ENCODE measurements around the gene DISC1. TPM values are rescaled to one million over a fixed set of nuclear protein-coding genes. Genes with fewer than 3 reads are reported as not detected.
"Not testable (repeated sequence)": the region's sequence is repeated elsewhere in the genome, so short reads cannot be mapped to it uniquely, and the experiment has no call there.

Gene DISC1
- total RNA-seq, 1 experiment from 2014 or later = 2.8 TPM

GRCh38 chr1:231952154-231952553, 325.6 kb downstream of the DISC1 start:
- H3K36me3 ChIP-seq = no peaks in the 10 kb centered on the region
- no peak overlapping the region for H3K4me3 ChIP-seq
- H3K9me3 ChIP-seq = 0 out of 2 replicates have a peak, but pooled peaks cover 3% of the 10 kb centered on the region
- H3K27me3 ChIP-seq = no peaks in the 10 kb centered on the region
- DNase-seq = no peak

GRCh38 chr1:231953660-231954059, 327.1 kb downstream of the DISC1 start:
- H3K27me3 ChIP-seq = no peaks in the 10 kb centered on the region
- no peak for DNase-seq
- H3K4me3 ChIP-seq = no peak overlapping the region
- 0 out of 2 replicates have a peak, but pooled peaks cover 3% of the 10 kb centered on the region for H3K9me3 ChIP-seq
- H3K36me3 ChIP-seq = no peaks in the 10 kb centered on the region

- no peaks in the 10 kb centered on the region for H3K36me3 ChIP-seq
- no peaks in the 10 kb centered on the region for H3K27me3 ChIP-seq
- DNase-seq = no peak
- H3K4me3 ChIP-seq = no peak overlapping the region
- H3K9me3 ChIP-seq = 0 out of 2 replicates have a peak, but pooled peaks cover 3% of the 10 kb centered on the region
Measured at GRCh38 chr1:231954751-231955150, 328.2 kb downstream of the DISC1 start.

- no peak for DNase-seq
- Histone ChIP-seq H3K27me3 (no peaks in the 10 kb centered on the region), H3K36me3 (no peaks in the 10 kb centered on the region), H3K9me3 (no peaks in the 10 kb centered on the region), H3K4me3 (no peak overlapping the region)
Measured at GRCh38 chr1:231957359-231957758, 330.8 kb downstream of the DISC1 start.

- H3K9me3 ChIP-seq = no peaks in the 10 kb centered on the region
- no peaks in the 10 kb centered on the region for H3K27me3 ChIP-seq
- no peak overlapping the region for H3K4me3 ChIP-seq
- DNase-seq = no peak
- H3K36me3 ChIP-seq = no peaks in the 10 kb centered on the region
Measured at GRCh38 chr1:231958448-231958847, 331.9 kb downstream of the DISC1 start.

- DNase-seq = no peak
Measured at GRCh38 chr1:231959225-231959884, 332.8 kb downstream of the DISC1 start.

GRCh38 chr1:231961801-231962200, 335.2 kb downstream of the DISC1 start:
- H3K36me3 ChIP-seq, DNase-seq, H3K4me3 ChIP-seq, H3K27me3 ChIP-seq, H3K9me3 ChIP-seq: not testable (repeated sequence)

More at GRCh38 chr1:231959225-231959884, 332.8 kb downstream of the DISC1 start:
- Histone ChIP-seq H3K27me3 (no peaks in the 10 kb centered on the region), H3K9me3 (no peaks in the 10 kb centered on the region), H3K4me3 (no peak overlapping the region), H3K36me3 (no peaks in the 10 kb centered on the region)

- DNase-seq = no peak
- Histone ChIP-seq H3K27me3 (no peaks in the 10 kb centered on the region), H3K9me3 (no peaks in the 10 kb centered on the region), H3K4me3 (no peak overlapping the region), H3K36me3 (no peaks in the 10 kb centered on the region)
Measured at GRCh38 chr1:231962636-231963035, 336.0 kb downstream of the DISC1 start.

GRCh38 chr1:231964241-231964640, 337.7 kb downstream of the DISC1 start:
- no peaks in the 10 kb centered on the region for H3K36me3 ChIP-seq
- no peaks in the 10 kb centered on the region for H3K9me3 ChIP-seq
- DNase-seq = no peak
- H3K4me3 ChIP-seq = no peak overlapping the region
- no peaks in the 10 kb centered on the region for H3K27me3 ChIP-seq

GRCh38 chr1:231964961-231965360, 338.4 kb downstream of the DISC1 start:
- no peaks in the 10 kb centered on the region for H3K36me3 ChIP-seq
- no peak overlapping the region for H3K4me3 ChIP-seq

GRCh38 chr1:231965615-231966014, 339.0 kb downstream of the DISC1 start:
- Histone ChIP-seq H3K4me3 (no peak overlapping the region), H3K27me3 (no peaks in the 10 kb centered on the region), H3K36me3 (no peaks in the 10 kb centered on the region), H3K9me3 (no peaks in the 10 kb centered on the region)
- no peak for DNase-seq

More at GRCh38 chr1:231964961-231965360, 338.4 kb downstream of the DISC1 start:
- DNase-seq = no peak
- Histone ChIP-seq H3K27me3 (no peaks in the 10 kb centered on the region), H3K9me3 (no peaks in the 10 kb centered on the region)

GRCh38 chr1:231966983-231967382, 340.4 kb downstream of the DISC1 start:
- no peak for DNase-seq
- H3K4me3 ChIP-seq = no peak overlapping the region
- no peaks in the 10 kb centered on the region for H3K27me3 ChIP-seq
- H3K36me3 ChIP-seq = no peaks in the 10 kb centered on the region
- H3K9me3 ChIP-seq = no peaks in the 10 kb centered on the region

- no peaks in the 10 kb centered on the region for H3K27me3 ChIP-seq
- DNase-seq = no peak
- H3K36me3 ChIP-seq = no peaks in the 10 kb centered on the region
- H3K4me3 ChIP-seq = no peak overlapping the region
- no peaks in the 10 kb centered on the region for H3K9me3 ChIP-seq
Measured at GRCh38 chr1:231969076-231969475, 342.5 kb downstream of the DISC1 start.

GRCh38 chr1:231969761-231970160, 343.2 kb downstream of the DISC1 start:
- not testable (repeated sequence) for H3K36me3 ChIP-seq, H3K27me3 ChIP-seq, H3K9me3 ChIP-seq, DNase-seq, H3K4me3 ChIP-seq

GRCh38 chr1:231970684-231971083, 344.1 kb downstream of the DISC1 start:
- H3K36me3 ChIP-seq = no peaks in the 10 kb centered on the region
- DNase-seq = no peak

GRCh38 chr1:231971397-231972110, 345.0 kb downstream of the DISC1 start:
- DNase-seq = peak; percentile 48
- no peaks in the 10 kb centered on the region for H3K27me3 ChIP-seq
- no peaks in the 10 kb centered on the region for H3K36me3 ChIP-seq
- H3K9me3 ChIP-seq = no peaks in the 10 kb centered on the region
- no peak overlapping the region for H3K4me3 ChIP-seq

More at GRCh38 chr1:231970684-231971083, 344.1 kb downstream of the DISC1 start:
- H3K9me3 ChIP-seq = no peaks in the 10 kb centered on the region
- no peak overlapping the region for H3K4me3 ChIP-seq
- no peaks in the 10 kb centered on the region for H3K27me3 ChIP-seq

- DNase-seq = no peak
- no peak overlapping the region for H3K4me3 ChIP-seq
Measured at GRCh38 chr1:231972111-231972445, 345.5 kb downstream of the DISC1 start.

GRCh38 chr1:231973830-231974229, 347.2 kb downstream of the DISC1 start:
- H3K36me3 ChIP-seq = no peaks in the 10 kb centered on the region
- H3K4me3 ChIP-seq = no peak overlapping the region
- H3K27me3 ChIP-seq = no peaks in the 10 kb centered on the region
- no peak for DNase-seq
- H3K9me3 ChIP-seq = no peaks in the 10 kb centered on the region

More at GRCh38 chr1:231972111-231972445, 345.5 kb downstream of the DISC1 start:
- no peaks in the 10 kb centered on the region for H3K27me3 ChIP-seq
- no peaks in the 10 kb centered on the region for H3K9me3 ChIP-seq
- H3K36me3 ChIP-seq = no peaks in the 10 kb centered on the region

Measured in MG63 (cell line).